K562 (cell line): ENCODE measurements around the gene JUP. TPM values are rescaled to one million over a fixed set of nuclear protein-coding genes. Genes with fewer than 3 reads are reported as not detected.

ENCODE experiments used
- ATAC-seq: fragments of 200-7000 bp; cut with Tn5 transposase; 3 replicates; pipeline ENCODE4 v1.9.1; 2020; ENCODE audit warnings: moderate library complexity
- BruUV-seq: library from RNA; stranded (reverse); fragments of 400-500 nt; replicated peaks from 2 replicates; lab custom pipeline; 2021; lab: Mats Ljungman, UMichigan
- CTCF ChIA-PET: fragments of 300-600 bp; formaldehyde crosslinking; extraction: SDS; loops from one replicate; lab custom pipeline; 2021; ENCODE audit warnings: low intra/inter-chr PET ratio; lab: Yijun Ruan, JAX
- POLR2A ChIA-PET: fragments of 300-600, 350-650 bp; sonication (Branson Sonifier 250); formaldehyde crosslinking; extraction: SDS; loops from one replicate; lab custom pipeline; 2021; ENCODE audit warnings: antibody characterized with exemption, inconsistent platforms; lab: Yijun Ruan, JAX
- DNase-seq, 4 experiments: peaks; one replicate each; pipeline versions ENCODE4 v3.0.0 to v3.0.0-alpha.2; 2011 to 2018; ENCODE audit warnings: low spot score in 3 of 4, mixed read lengths in 3 of 4; ENCODE audit errors: extremely low read depth in 1 of 4
- FAIRE-seq: peaks from 2 replicates; lab custom pipeline; 2011; peaks lifted over from hg19 to GRCh38; lab: Jason Lieb, UNC
- H2AFZ ChIP-seq: 2 replicates; pipeline ENCODE4 v1.6.0; 2011; ENCODE audit warnings: low read depth, low read length, control low read depth, inconsistent platforms
- H3K27ac ChIP-seq: fragments of 200-600 bp; 3 replicates; pipeline ENCODE4 v1.8.0; 2011; ENCODE audit warnings: low read depth, mild to moderate bottlenecking, control low read depth, inconsistent platforms, low read length, moderate library complexity, mixed read lengths; ENCODE audit errors: extremely low read depth
- H3K27me3 ChIP-seq, 2 experiments: fragments of 300-600 bp in 1 of 2; 2 replicates in 1 of 2; 3 replicates in 1 of 2; pipeline versions ENCODE4 v1.6.0 to v1.8.0; 2011; ENCODE audit warnings: inconsistent platforms in 2 of 2, low read length in 2 of 2, mild to moderate bottlenecking in 1 of 2, mixed read lengths in 1 of 2, moderate library complexity in 1 of 2; ENCODE audit not compliant: control insufficient read depth in 2 of 2, insufficient read depth in 2 of 2
- H3K36me3 ChIP-seq: fragments of 300-600 bp; 3 replicates; pipeline ENCODE4 v1.8.0; 2011; ENCODE audit warnings: mild to moderate bottlenecking, low read length, inconsistent platforms; ENCODE audit not compliant: control insufficient read depth, insufficient read depth
- H3K4me1 ChIP-seq, 2 experiments: fragments of 200-600 bp in 1 of 2; replicated peaks in 1 of 2; 2 replicates in 1 of 2; 3 replicates in 1 of 2; pipeline versions ENCODE4 v1.5.1 to v1.8.0; 2011; ENCODE audit warnings: inconsistent platforms in 2 of 2, low read length in 2 of 2, mild to moderate bottlenecking in 1 of 2, mixed read lengths in 1 of 2, moderate library complexity in 1 of 2; ENCODE audit not compliant: control insufficient read depth in 2 of 2, insufficient read depth in 2 of 2
- H3K4me2 ChIP-seq: 2 replicates; pipeline ENCODE4 v1.6.1; 2011; ENCODE audit warnings: low read length, control low read depth, inconsistent platforms, mixed read lengths; ENCODE audit not compliant: insufficient read depth
- H3K4me3 ChIP-seq: fragments of 200-600 bp; sonication (generic), shearing (Covaris generic); 2 replicates; pipeline ENCODE4 v1.5.1; 2016; ENCODE audit warnings: control low read depth, inconsistent platforms
- H3K79me2 ChIP-seq: fragments of 200-600 bp; 3 replicates; pipeline ENCODE4 v1.8.0; 2011; ENCODE audit warnings: low read length, inconsistent platforms; ENCODE audit not compliant: control insufficient read depth, insufficient read depth
- H3K9ac ChIP-seq, 2 experiments: 2 replicates each; pipeline versions ENCODE4 v1.6.0 to v1.6.1; 2011; ENCODE audit warnings: low read depth in 2 of 2, low read length in 2 of 2, control low read depth in 1 of 2, inconsistent platforms in 1 of 2, mild to moderate bottlenecking in 1 of 2, mixed read lengths in 1 of 2; ENCODE audit not compliant: insufficient read depth in 1 of 2
- H3K9me1 ChIP-seq: one replicate; pipeline ENCODE4 v1.6.0; 2011; ENCODE audit warnings: inconsistent platforms, mild to moderate bottlenecking, low read length, moderate library complexity; ENCODE audit not compliant: control insufficient read depth, insufficient read depth
- H3K9me3 ChIP-seq: replicated peaks from 2 replicates; pipeline ENCODE4 v1.5.1; 2011; ENCODE audit warnings: low read depth, low read length, inconsistent platforms; ENCODE audit not compliant: control insufficient read depth, insufficient read depth
- H4K20me1 ChIP-seq: replicated peaks from 2 replicates; pipeline ENCODE4 v1.6.1; 2011; ENCODE audit warnings: low read length, inconsistent platforms, mixed read lengths; ENCODE audit not compliant: control insufficient read depth, insufficient read depth
- ARID2 ChIP-seq: fragments of 450-650 bp; IDR thresholded peaks from 2 replicates; pipeline ENCODE4 v1.6.1; 2017; ENCODE audit warnings: antibody characterized with exemption, mild to moderate bottlenecking
- ASH1L ChIP-seq: fragments of 450-650 bp; IDR thresholded peaks from 2 replicates; pipeline ENCODE4 v1.6.1; 2018; ENCODE audit warnings: borderline replicate concordance, mild to moderate bottlenecking, low read depth; ENCODE audit not compliant: partially characterized antibody
- EGR1 ChIP-seq: fragments of 450-650 bp; conservative IDR thresholded peaks from 2 replicates; pipeline ENCODE4 v1.6.1; 2017; ENCODE audit warnings: mild to moderate bottlenecking
- GATA2 ChIP-seq: sonication (generic); formaldehyde crosslinking; IDR thresholded peaks from 2 replicates; pipeline ENCODE4 v1.4.0; 2020; ENCODE audit warnings: mild to moderate bottlenecking, missing genetic modification reagents
- HNRNPUL1 ChIP-seq: fragments of 200-400 bp; formaldehyde crosslinking; IDR thresholded peaks from 2 replicates; pipeline ENCODE4 v1.6.1; 2017; ENCODE audit warnings: low read length
- KLF6 ChIP-seq: fragments of 250-450 bp; sonication (Bioruptor Pico); IDR thresholded peaks from 2 replicates; pipeline ENCODE4 v1.4.0; 2020; ENCODE audit warnings: mild to moderate bottlenecking, moderate library complexity, borderline replicate concordance
- NR2C2 ChIP-seq, 2 experiments: fragments of 200-800 bp in 1 of 2; sonication (Bioruptor generic) in 1 of 2; sonication (generic) in 1 of 2; formaldehyde crosslinking in 1 of 2; IDR thresholded peaks; 2 replicates each; pipeline versions ENCODE4 v1.6.1 to v1.8.0; 2016 to 2022; ENCODE audit warnings: mild to moderate bottlenecking in 1 of 2, missing compliant biosample characterization in 1 of 2, missing genetic modification characterization in 1 of 2, missing genetic modification reagents in 1 of 2
- TCF7 ChIP-seq: sonication (generic); IDR thresholded peaks from 2 replicates; pipeline ENCODE4 v1.6.1; 2016; ENCODE audit warnings: antibody characterized with exemption, borderline replicate concordance
- TEAD1 ChIP-seq, 2 experiments: fragments of 450-650 bp in 1 of 2; sonication (generic) in 1 of 2; formaldehyde crosslinking; IDR thresholded peaks; 2 replicates each; pipeline versions ENCODE4 v1.4.0 to v1.8.0; 2020 to 2022; ENCODE audit warnings: mild to moderate bottlenecking in 2 of 2, missing genetic modification reagents in 1 of 2
- U2AF2 ChIP-seq: fragments of 200-400 bp; formaldehyde crosslinking; optimal IDR thresholded peaks from 2 replicates; pipeline ENCODE3; 2017; ENCODE audit warnings: low read depth, mild to moderate bottlenecking, low read length
- ZNF24 ChIP-seq: fragments of 450-650 bp; IDR thresholded peaks from 2 replicates; pipeline ENCODE4 v1.6.1; 2016
- ZNF551 ChIP-seq: fragments of 250-450 bp; sonication (Bioruptor Pico); IDR thresholded peaks from 2 replicates; pipeline ENCODE4 v1.5.0; 2021; ENCODE audit warnings: mild to moderate bottlenecking, moderate library complexity
- ZNF589 ChIP-seq: fragments of 200-800 bp; sonication (Bioruptor generic); IDR thresholded peaks from 2 replicates; pipeline ENCODE4 v1.6.1; 2016; ENCODE audit warnings: low read depth, missing genetic modification characterization, missing compliant biosample characterization
- ZZZ3 ChIP-seq: fragments of 450-650 bp; IDR thresholded peaks from 2 replicates; pipeline ENCODE4 v1.6.1; 2016; ENCODE audit warnings: antibody characterized with exemption, mild to moderate bottlenecking, moderate library complexity
- WGBS: fragments of 100-300 bp; shearing (Covaris generic); methylation state at CpG from one replicate; pipeline ENCODE4 v1.1.6; 2016; ENCODE audit warnings: low coverage, mixed read lengths; ENCODE audit not compliant: insufficient coverage; ENCODE audit errors: missing lambda C conversion rate; 5-methylcytosine and 5-hydroxymethylcytosine counted together
- in situ Hi-C: fragments of 300-500 bp; cut with MboI; formaldehyde crosslinking; loops from 4 replicates; pipeline ENCODE4 v1.15.0; 2018; ENCODE audit warnings: inconsistent platforms, mixed read lengths
- intact Hi-C: fragments of 100-400 bp; cut with micrococcal nuclease; formaldehyde crosslinking; loops from 2 replicates; pipeline ENCODE4 v1.14.2; 2022
- polyA plus RNA-seq, 8 experiments: library from polyadenylated mRNA; depleted of rRNA in 4 of 8; stranded (reverse) in 5 of 8; unstranded in 3 of 8; fragments of >200 nt; fragmentation: Nextera tagmentation in 2 of 8; fragmentation: Illumina TruSeq in 1 of 8; extraction: Ambion mirVana in 2 of 8; extraction: Trizol in 1 of 8; gene quantifications; 2 replicates each; pipeline versions ENCODE4 v1.2.1 to v1.2.3, GENCODE V29; 2011 to 2014; ENCODE audit warnings: inconsistent platforms in 1 of 8, missing spikeins in 1 of 8
- total RNA-seq, 7 experiments: library from RNA; depleted of rRNA in 6 of 7; stranded (reverse); fragments of >200 nt in 6 of 7; fragmentation: Illumina TruSeq in 2 of 7; extraction: Trizol in 2 of 7; gene quantifications; 2 replicates each; pipeline versions ENCODE4 v1.2.1 to v1.2.3, GENCODE V29; 2011 to 2021; ENCODE audit warnings: low replicate concordance in 1 of 7
- TF ChIP-seq, protein P1 (sequence below): fragments of 450-650 bp; formaldehyde crosslinking; IDR thresholded peaks from 2 replicates; pipeline ENCODE4 v1.4.0; 2020; ENCODE audit warnings: mild to moderate bottlenecking
- TF ChIP-seq, protein P2 (sequence below): sonication (generic); formaldehyde crosslinking; IDR thresholded peaks from 2 replicates; pipeline ENCODE4 v1.8.0; 2022; ENCODE audit warnings: mild to moderate bottlenecking, missing genetic modification reagents

JUP gene
- total and polyA plus RNA-seq, 9 of the 15 experiments (the other 6 are each of a cell fraction or from before 2014, with no cell fraction given): 6.4 to 177 (median 31.2) TPM

DNA sequence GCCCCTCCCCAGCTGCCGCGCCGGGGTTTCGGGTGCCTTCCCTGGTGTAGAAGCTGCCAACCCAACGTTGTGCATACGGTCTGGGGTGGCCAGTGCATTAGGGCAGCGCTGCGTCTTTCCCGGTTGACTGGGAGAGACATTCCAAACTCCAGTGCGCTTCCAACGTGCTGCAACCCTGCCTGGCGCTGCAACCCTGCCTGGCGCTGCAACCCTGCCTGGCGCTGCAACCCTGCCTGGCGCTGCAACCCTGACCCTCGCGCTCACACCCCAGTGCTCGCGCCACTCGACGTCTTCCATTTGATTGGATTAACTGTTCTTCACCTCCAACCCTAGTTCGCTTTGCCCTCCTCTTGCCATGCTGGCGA is 51.6 kb downstream of the JUP start:
- Histone ChIP-seq H3K4me1 (peaks cover 4 to 22% of the 10 kb centered on the region in 2 experiments; a peak in 4 of 5 replicates), H2AFZ (no peak overlapping the region), H3K36me3 (no peaks in the 10 kb centered on the region), H3K9me1 (no peaks in the 10 kb centered on the region), H3K4me2 (no peak overlapping the region), H3K27ac (no peak overlapping the region), H3K79me2 (no peaks in the 10 kb centered on the region), H3K4me3 (no peak overlapping the region), H3K9ac (no peak overlapping the region; a peak in 1 of 4 replicates), H3K27me3 (peaks cover 35 to 55% of the 10 kb centered on the region in 2 experiments), H4K20me1 (no peaks in the 10 kb centered on the region; the same call in 1 of the 2 replicates), H3K9me3 (no peaks in the 10 kb centered on the region)
- ATAC-seq: no peak
- ChIA-PET CTCF (no interaction called here), POLR2A (interaction anchor here (1.1 kb wide), 2 partner anchors 51 to 88 kb away, joined by 4 to 5 read pairs; no protein-coding TSS in a partner anchor)
- no peak for FAIRE-seq
- in situ Hi-C loops (loop anchor here (5.0 to 25.0 kb wide), 4 partner anchors 67 to 377 kb away; partner anchors contain the start of genes DHX58, HSPB9 and KAT2A), intact Hi-C loops (loop anchor here (5.0 kb wide), 1 partner anchor 152 kb away; no protein-coding TSS in a partner anchor)
- TF ChIP-seq TEAD1 (CRISPR knock-in tag; IDR thresholded peaks at IDR 0.05) (no peak), GATA2 (CRISPR knock-in tag) (no peak), ZNF24 (no peak), NR2C2 (CRISPR knock-in tag; IDR thresholded peaks at IDR 0.05) (no peak), NR2C2 (tag; IDR thresholded peaks at IDR 0.05) (no peak), TCF7 (no peak), ZNF551 (no peak), ZZZ3 (no peak), HNRNPUL1 (no peak), ARID2 (no peak), ASH1L (no peak), EGR1 (no peak), KLF6 (no peak), ZNF589 (CRISPR knock-in tag) (no peak), U2AF2 (no peak)
- TF ChIP-seq, protein P1, sequence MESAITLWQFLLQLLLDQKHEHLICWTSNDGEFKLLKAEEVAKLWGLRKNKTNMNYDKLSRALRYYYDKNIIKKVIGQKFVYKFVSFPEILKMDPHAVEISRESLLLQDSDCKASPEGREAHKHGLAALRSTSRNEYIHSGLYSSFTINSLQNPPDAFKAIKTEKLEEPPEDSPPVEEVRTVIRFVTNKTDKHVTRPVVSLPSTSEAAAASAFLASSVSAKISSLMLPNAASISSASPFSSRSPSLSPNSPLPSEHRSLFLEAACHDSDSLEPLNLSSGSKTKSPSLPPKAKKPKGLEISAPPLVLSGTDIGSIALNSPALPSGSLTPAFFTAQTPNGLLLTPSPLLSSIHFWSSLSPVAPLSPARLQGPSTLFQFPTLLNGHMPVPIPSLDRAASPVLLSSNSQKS (CRISPR knock-in tag): no peak
- TF ChIP-seq, protein P2, sequence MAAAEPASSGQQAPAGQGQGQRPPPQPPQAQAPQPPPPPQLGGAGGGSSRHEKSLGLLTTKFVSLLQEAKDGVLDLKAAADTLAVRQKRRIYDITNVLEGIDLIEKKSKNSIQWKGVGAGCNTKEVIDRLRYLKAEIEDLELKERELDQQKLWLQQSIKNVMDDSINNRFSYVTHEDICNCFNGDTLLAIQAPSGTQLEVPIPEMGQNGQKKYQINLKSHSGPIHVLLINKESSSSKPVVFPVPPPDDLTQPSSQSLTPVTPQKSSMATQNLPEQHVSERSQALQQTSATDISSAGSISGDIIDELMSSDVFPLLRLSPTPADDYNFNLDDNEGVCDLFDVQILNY (CRISPR knock-in tag): no peak
- BruUV-seq: no TSS peak
- DNase-seq: no peak
- 14% methylated on average over 21 of the region's 23 CpGs for WGBS
